ES-I3 (cell line): ENCODE data around the gene NEK3.
A peak's percentile ranks its signal among the peaks of the same experiment; 100 is the strongest.
"Not testable (repeated sequence)": the region's sequence is repeated elsewhere in the genome, so short reads cannot be mapped to it uniquely, and the experiment has no call there.

ENCODE experiments used
- H3K36me3 ChIP-seq: 2 replicates; pipeline ENCODE4 v1.6.1; 2013; ENCODE audit warnings: mild to moderate bottlenecking, low read length, control low read depth, moderate library complexity; ENCODE audit not compliant: insufficient read depth
- H3K4me1 ChIP-seq: 2 replicates; pipeline ENCODE4 v1.6.1; 2013; ENCODE audit warnings: mild to moderate bottlenecking, control low read depth, low read length; ENCODE audit not compliant: insufficient read depth
- H3K9ac ChIP-seq: 2 replicates; pipeline ENCODE4 v1.6.1; 2013; ENCODE audit warnings: low read depth, mild to moderate bottlenecking, low read length, moderate library complexity
- H3K9me3 ChIP-seq: 2 replicates; pipeline ENCODE4 v1.6.1; 2013; ENCODE audit warnings: mild to moderate bottlenecking, low read length, moderate library complexity; ENCODE audit not compliant: control insufficient read depth, insufficient read depth

Gene NEK3

GRCh38 chr13:52159159-52159982, at the start of gene NEK3:
Gene NEK3, minus strand, starts transcription at chr13:52159597. Its CDS starts 3,406 bp downstream, at chr13:52156191.
- Histone ChIP-seq H3K36me3 (no peaks in the 10 kb centered on the region), H3K4me1 (peaks cover 15% of the 10 kb centered on the region), H3K9ac (peak within 1 kb of the TSS; percentile 97)

DNA sequence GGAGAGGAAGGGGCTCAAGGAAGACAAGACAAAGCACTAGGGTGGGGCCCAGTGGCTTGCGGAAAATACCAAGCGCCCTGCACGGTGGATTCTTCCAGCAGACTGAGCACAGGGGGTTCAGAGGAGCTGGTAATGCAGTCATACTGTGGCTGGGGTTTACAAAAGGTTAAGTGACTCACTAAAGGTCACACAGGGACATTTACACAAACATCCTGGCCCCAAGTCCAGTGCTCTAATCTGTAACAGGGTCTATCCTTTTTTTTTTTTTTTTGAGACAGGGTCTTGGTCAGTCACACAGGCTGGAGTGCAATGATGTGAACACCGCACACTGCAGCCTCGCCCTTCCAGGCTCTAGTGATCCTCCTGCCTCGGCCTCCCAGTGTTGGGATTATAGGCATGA, 49.0 kb upstream of the NEK3 start:
- H3K9ac ChIP-seq, H3K36me3 ChIP-seq, H3K4me1 ChIP-seq, H3K9me3 ChIP-seq: not testable (repeated sequence)

More at GRCh38 chr13:52159159-52159982, at the start of gene NEK3:
- H3K9me3 ChIP-seq: no peaks in the 10 kb centered on the region

- not testable (repeated sequence) for H3K4me1 ChIP-seq, H3K9me3 ChIP-seq, H3K36me3 ChIP-seq, H3K9ac ChIP-seq
Observed at GRCh38 chr13:52207896-52208295, 48.5 kb upstream of the NEK3 start.

DNA sequence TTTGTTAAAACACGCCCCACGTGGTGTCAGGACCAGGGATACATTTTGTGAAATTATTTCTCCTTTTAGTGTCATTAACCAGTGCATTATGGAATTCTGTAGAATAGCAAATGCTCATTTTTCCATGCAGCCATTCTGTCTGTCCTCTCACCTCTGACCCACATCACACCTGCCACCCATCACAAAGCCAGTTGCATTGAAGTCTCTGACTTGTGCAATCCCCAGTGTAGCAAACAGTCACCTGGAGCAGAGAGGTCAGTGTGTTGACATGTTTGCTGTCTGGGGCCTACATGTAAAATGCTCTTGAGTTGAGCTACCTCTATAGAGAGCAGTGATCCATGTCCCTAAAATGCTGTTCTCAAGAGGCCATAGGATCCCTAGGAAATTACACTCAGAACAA, 47.9 kb upstream of the NEK3 start:
- H3K9ac ChIP-seq, H3K9me3 ChIP-seq, H3K36me3 ChIP-seq, H3K4me1 ChIP-seq: not testable (repeated sequence)

DNA sequence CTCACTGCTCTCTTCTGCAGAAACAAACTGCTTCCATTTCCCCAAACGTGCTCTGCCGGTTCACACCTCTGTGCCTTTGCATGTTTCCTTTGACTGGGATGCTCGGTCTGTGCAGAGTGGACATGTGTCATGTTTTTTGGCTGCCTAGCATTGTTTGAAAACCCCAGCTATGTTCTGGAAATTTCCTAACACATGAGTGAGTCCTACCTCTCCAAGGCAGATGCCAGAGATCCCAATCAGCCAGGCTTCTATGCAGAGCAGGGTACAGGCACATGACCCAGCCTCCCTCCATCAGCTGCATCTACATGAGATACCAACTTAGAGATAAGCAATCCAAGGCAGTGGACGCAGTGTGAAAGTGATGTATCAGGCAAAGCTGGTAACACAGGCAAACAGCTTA, 45.1 kb upstream of the NEK3 start:
- H3K9me3 ChIP-seq: not testable (repeated sequence)

GRCh38 chr13:52203864-52204263, 44.5 kb upstream of the NEK3 start:
- H3K36me3 ChIP-seq, H3K4me1 ChIP-seq, H3K9ac ChIP-seq, H3K9me3 ChIP-seq: not testable (repeated sequence)

More for the DNA sequence above, 45.1 kb upstream of the NEK3 start:
- H3K36me3 ChIP-seq, H3K9ac ChIP-seq, H3K4me1 ChIP-seq: not testable (repeated sequence)

DNA sequence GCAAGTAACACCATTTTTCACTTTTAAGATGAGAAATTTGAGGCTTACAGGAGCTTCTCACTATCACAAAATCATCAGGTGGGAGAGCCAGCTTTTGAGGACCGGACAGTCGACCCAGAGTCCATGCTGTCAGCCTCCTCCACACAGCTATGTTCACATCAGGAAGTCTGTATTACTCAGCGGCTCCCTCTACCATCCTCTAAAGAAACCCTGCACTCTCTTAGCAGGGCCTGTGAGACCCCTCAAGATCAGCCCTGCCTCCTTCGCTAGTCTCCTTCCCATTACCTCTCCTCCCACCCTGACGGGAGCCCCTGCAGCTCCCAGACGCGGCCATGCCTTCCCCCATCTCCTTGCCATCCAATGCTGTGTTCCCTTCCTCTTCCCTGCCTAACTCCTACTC, 43.1 kb upstream of the NEK3 start:
- H3K9me3 ChIP-seq, H3K9ac ChIP-seq, H3K36me3 ChIP-seq, H3K4me1 ChIP-seq: not testable (repeated sequence)

DNA sequence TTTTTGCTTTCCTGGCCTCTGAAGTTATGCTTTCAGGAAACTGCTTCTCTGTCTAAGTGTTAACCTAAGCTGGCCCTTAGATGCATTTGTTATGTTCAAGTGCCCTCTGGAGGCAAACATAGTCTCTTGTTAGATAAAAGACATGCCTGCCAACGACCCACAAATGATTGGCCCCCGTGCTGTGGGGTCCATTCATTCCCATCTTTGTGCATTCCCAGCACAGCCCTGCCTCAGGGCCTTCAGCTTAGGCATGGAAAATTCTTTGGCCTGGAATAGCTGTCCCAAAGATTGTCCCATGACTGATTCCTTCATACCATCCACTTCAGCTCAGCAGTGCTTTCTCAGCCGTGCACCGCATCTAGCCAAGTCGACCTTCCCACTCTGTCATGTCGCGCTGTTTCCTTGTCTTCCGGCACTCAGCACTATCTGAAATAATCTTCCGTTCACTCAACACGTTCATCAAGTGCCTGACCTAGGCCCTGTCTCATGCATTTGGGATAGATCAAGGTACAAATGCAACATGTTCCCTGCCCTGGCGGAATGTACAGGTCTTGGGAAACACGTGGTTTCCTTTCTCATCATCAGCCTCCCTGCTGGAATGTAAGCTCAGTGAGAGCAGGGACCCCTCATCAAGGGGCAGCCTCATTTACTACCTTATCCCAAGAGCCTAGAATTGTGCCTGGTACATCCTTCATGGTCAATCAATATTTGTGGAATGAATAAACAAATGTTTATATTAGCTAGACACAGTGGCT, 42.2 kb upstream of the NEK3 start:
- not testable (repeated sequence) for H3K9me3 ChIP-seq, H3K9ac ChIP-seq, H3K4me1 ChIP-seq, H3K36me3 ChIP-seq

- Histone ChIP-seq H3K36me3 (no peaks in the 10 kb centered on the region), H3K9me3 (no peaks in the 10 kb centered on the region), H3K4me1 (no peaks in the 10 kb centered on the region), H3K9ac (peak overlapping the region; percentile 80; the same call in 1 of the 2 replicates)
Observed at GRCh38 chr13:52195401-52195837, 36.0 kb upstream of the NEK3 start.

GRCh38 chr13:52194184-52194868, 34.9 kb upstream of the NEK3 start:
- H3K36me3 ChIP-seq: no peaks in the 10 kb centered on the region
- H3K9me3 ChIP-seq: no peaks in the 10 kb centered on the region
- no peaks in the 10 kb centered on the region for H3K4me1 ChIP-seq
- peak overlapping the region; percentile 80 for H3K9ac ChIP-seq

DNA sequence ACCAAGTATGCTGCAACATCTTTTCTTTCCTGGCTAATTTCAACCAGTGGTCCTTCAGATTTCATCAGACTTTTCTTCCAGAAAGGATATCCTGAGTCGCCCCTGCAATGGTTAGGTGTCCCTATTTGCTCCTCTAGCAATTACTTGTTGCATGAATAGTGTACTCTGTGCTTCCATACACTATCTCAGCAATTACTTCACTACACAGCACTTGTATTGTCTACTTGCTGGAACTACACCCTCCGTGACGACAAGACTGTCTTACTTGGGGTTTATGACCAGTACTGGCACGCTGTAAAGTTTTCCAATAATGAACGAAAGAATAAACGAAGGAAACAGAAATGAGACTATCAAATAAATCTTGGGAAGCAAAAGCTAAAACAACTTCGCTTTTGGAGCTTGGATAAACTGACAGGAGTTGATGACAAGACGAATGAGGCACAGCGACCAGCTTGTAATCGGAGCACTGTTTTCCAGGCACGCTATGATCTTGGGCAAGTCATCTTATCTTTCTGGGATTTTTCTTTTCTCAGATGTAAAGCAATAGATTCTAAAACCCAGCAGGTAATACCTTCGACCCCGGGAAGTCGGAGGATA, 34.3 kb upstream of the NEK3 start:
- peak overlapping the region; percentile 80 for H3K9ac ChIP-seq
- not testable (repeated sequence) for H3K9me3 ChIP-seq, H3K4me1 ChIP-seq, H3K36me3 ChIP-seq

GRCh38 chr13:52187424-52188187, 28.2 kb upstream of the NEK3 start:
- H3K4me1 ChIP-seq, H3K36me3 ChIP-seq, H3K9ac ChIP-seq, H3K9me3 ChIP-seq: not testable (repeated sequence)

GRCh38 chr13:52187029-52187423, 27.6 kb upstream of the NEK3 start:
- H3K9me3 ChIP-seq: no peaks in the 10 kb centered on the region
- H3K9ac ChIP-seq: no peak overlapping the region
- no peaks in the 10 kb centered on the region for H3K4me1 ChIP-seq
- peaks cover 8% of the 10 kb centered on the region for H3K36me3 ChIP-seq
